CD14-positive monocyte (primary cell): Measurements from ENCODE around the gene DDAH1. TPM values are rescaled to one million over a fixed set of nuclear protein-coding genes. Genes with fewer than 3 reads are reported as not detected.

Experiments used
- DNase-seq, 3 donors: peaks; one replicate each; pipeline ENCODE4 v3.0.0-alpha.2; 2011 to 2022
- H2AFZ ChIP-seq: 2 replicates; pipeline ENCODE4 v1.6.0; 2012; ENCODE audit warnings: mild to moderate bottlenecking, low read depth, low read length, inconsistent platforms; ENCODE audit not compliant: insufficient read depth, poor library complexity, severe bottlenecking
- H3K27ac ChIP-seq, 2 donors: 1 replicate in 1 of 2; 2 replicates in 1 of 2; pipeline ENCODE4 v1.5.1; 2012 to 2013; ENCODE audit warnings: low read length in 2 of 2, control low read depth in 1 of 2, inconsistent platforms in 1 of 2, low read depth in 1 of 2, mild to moderate bottlenecking in 1 of 2
- H3K27me3 ChIP-seq, 2 donors: one replicate each; pipeline versions ENCODE4 v1.6.0 to v1.6.1; 2011 to 2013; ENCODE audit warnings: low read length in 2 of 2; ENCODE audit not compliant: control insufficient read depth in 2 of 2, insufficient read depth in 2 of 2
- H3K36me3 ChIP-seq, 2 donors: replicated peaks in 1 of 2; 1 replicate in 1 of 2; 2 replicates in 1 of 2; pipeline versions ENCODE4 v1.5.1 to v1.6.1; 2012 to 2013; ENCODE audit warnings: low read length in 2 of 2, control low read depth in 1 of 2, inconsistent platforms in 1 of 2, mild to moderate bottlenecking in 1 of 2; ENCODE audit not compliant: insufficient read depth in 2 of 2, control insufficient read depth in 1 of 2
- H3K4me1 ChIP-seq, 2 donors: 1 replicate in 1 of 2; 2 replicates in 1 of 2; pipeline versions ENCODE4 v1.5.1 to v1.6.1; 2012 to 2013; ENCODE audit warnings: low read length in 2 of 2, control low read depth in 1 of 2, inconsistent platforms in 1 of 2, mild to moderate bottlenecking in 1 of 2, moderate library complexity in 1 of 2; ENCODE audit not compliant: insufficient read depth in 2 of 2, control insufficient read depth in 1 of 2
- H3K4me2 ChIP-seq: replicated peaks from 2 replicates; pipeline ENCODE3; 2012; ENCODE audit warnings: low read length, moderate library complexity, mild to moderate bottlenecking; ENCODE audit not compliant: poor library complexity, severe bottlenecking; ENCODE audit errors: extremely low read depth
- H3K4me3 ChIP-seq, 3 experiments: fragments of 200-600 bp in 1 of 3; sonication (generic) in 1 of 3; replicated peaks in 1 of 3; 1 replicate in 2 of 3; 2 replicates in 1 of 3; pipeline ENCODE4 v1.5.1; 2011 to 2013; ENCODE audit warnings: low read length in 3 of 3, mild to moderate bottlenecking in 3 of 3, control low read depth in 2 of 3, low read depth in 2 of 3, inconsistent platforms in 1 of 3, moderate library complexity in 1 of 3
- H3K79me2 ChIP-seq: 2 replicates; pipeline ENCODE4 v1.6.0; 2012; ENCODE audit warnings: mild to moderate bottlenecking, control low read depth, inconsistent platforms, low read length, moderate library complexity; ENCODE audit not compliant: insufficient read depth
- H3K9ac ChIP-seq: 2 replicates; pipeline ENCODE4 v1.6.0; 2017; ENCODE audit warnings: low read length, mild to moderate bottlenecking; ENCODE audit not compliant: insufficient read depth, poor library complexity, severe bottlenecking
- H3K9me3 ChIP-seq, 2 donors: replicated peaks in 1 of 2; 1 replicate in 1 of 2; 2 replicates in 1 of 2; pipeline versions ENCODE4 v1.5.1 to v1.6.1; 2012 to 2013; ENCODE audit warnings: low read length in 2 of 2, control low read depth in 1 of 2; ENCODE audit not compliant: control insufficient read depth in 1 of 2, insufficient read depth in 1 of 2
- H4K20me1 ChIP-seq: 2 replicates; pipeline ENCODE4 v1.6.0; 2012; ENCODE audit warnings: mild to moderate bottlenecking, low read length, control low read depth, moderate library complexity; ENCODE audit not compliant: insufficient read depth
- H3K27ac Mint-ChIP-seq, 7 donors: one replicate each; pipeline ENCODE4 v1.8.0; 2020; ENCODE audit warnings: mild to moderate bottlenecking in 7 of 7, mixed read lengths in 7 of 7, moderate library complexity in 6 of 7, inconsistent platforms in 2 of 7
- H3K27me3 Mint-ChIP-seq, 3 donors: one replicate each; pipeline ENCODE4 v1.8.0; 2021 to 2022; ENCODE audit warnings: low read depth in 3 of 3, mild to moderate bottlenecking in 3 of 3, mixed read lengths in 3 of 3, moderate library complexity in 3 of 3, inconsistent platforms in 1 of 3
- H3K36me3 Mint-ChIP-seq, 2 donors: one replicate each; pipeline ENCODE4 v1.8.0; 2020; ENCODE audit warnings: mixed read lengths in 2 of 2, inconsistent platforms in 1 of 2, mild to moderate bottlenecking in 1 of 2
- H3K4me1 Mint-ChIP-seq: one replicate; pipeline ENCODE4 v1.8.0; 2020; ENCODE audit warnings: mild to moderate bottlenecking, mixed read lengths
- H3K4me3 Mint-ChIP-seq, 2 donors: one replicate each; pipeline ENCODE4 v1.8.0; 2020; ENCODE audit warnings: mild to moderate bottlenecking in 2 of 2, mixed read lengths in 2 of 2, moderate library complexity in 1 of 2
- H3K9me3 Mint-ChIP-seq, 7 donors: one replicate each; pipeline ENCODE4 v1.8.0; 2020 to 2022; ENCODE audit warnings: mixed read lengths in 7 of 7, mild to moderate bottlenecking in 6 of 7, moderate library complexity in 6 of 7, inconsistent platforms in 2 of 7
- WGBS: methylation state at CpG from one replicate; pipeline ENCODE4 v1.1.5; 2013; ENCODE audit warnings: missing lambda C conversion rate; ENCODE audit not compliant: insufficient coverage; 5-methylcytosine and 5-hydroxymethylcytosine counted together
- intact Hi-C, 2 donors: fragments of 100-400 bp; cut with micrococcal nuclease; formaldehyde crosslinking; loops; one replicate each; pipeline versions ENCODE4 v1.15.0 to v1.15.1; 2023
- polyA plus RNA-seq, 3 donors: library from polyadenylated mRNA; depleted of rRNA in 1 of 3; unstranded in 2 of 3; stranded (reverse) in 1 of 3; fragments of 300-500 nt in 2 of 3; fragments of >200 nt in 1 of 3; fragmentation: Illumina TruSeq in 2 of 3; gene quantifications; 1 replicate in 2 of 3; 2 replicates in 1 of 3; pipeline ENCODE4 v1.2.3, GENCODE V29; 2012 to 2021
- TF ChIP-seq, protein P1 (sequence below): fragments of 200-600 bp; IDR thresholded peaks from one replicate; pipeline ENCODE4 v1.8.0; 2022; ENCODE audit warnings: antibody characterized with exemption, mild to moderate bottlenecking

DDAH1 gene
- polyA plus RNA-seq, 3 donors: not detected

DNA sequence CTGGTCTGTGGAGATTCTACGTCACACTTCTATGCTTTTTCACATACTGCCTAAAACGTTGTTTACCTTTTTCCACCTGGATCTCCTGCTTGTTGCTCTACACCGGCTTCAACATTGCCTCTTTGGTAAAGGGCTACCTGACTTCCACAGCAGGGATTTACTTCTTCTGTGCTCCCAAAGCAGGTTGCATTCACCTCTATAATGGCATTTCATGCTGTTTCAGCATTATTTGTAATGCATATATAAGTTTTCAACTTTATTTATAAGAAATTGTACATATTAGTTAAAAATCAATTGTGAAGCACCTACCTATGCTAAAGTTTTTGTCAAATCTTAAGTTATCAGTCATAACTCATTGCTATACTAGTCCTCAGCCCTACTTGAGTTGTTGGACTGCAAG, 55.4 kb downstream of the DDAH1 start:
- Histone ChIP-seq H2AFZ (no peak overlapping the region), H3K9ac (no peak overlapping the region), H3K9me3 (no peaks in the 10 kb centered on the region), H3K79me2 (no peaks in the 10 kb centered on the region), H3K4me2 (no peak overlapping the region), H3K27ac (no peak overlapping the region), H3K36me3 (no peaks in the 10 kb centered on the region), H3K4me1 (no peaks in the 10 kb centered on the region), H3K4me3 (no peak overlapping the region), H4K20me1 (no peaks in the 10 kb centered on the region), H3K27me3 (no peaks in the 10 kb centered on the region)
- no peak for DNase-seq
- no peaks in the 10 kb centered on the region for H3K4me1 Mint-ChIP-seq
- TF ChIP-seq, protein P1, sequence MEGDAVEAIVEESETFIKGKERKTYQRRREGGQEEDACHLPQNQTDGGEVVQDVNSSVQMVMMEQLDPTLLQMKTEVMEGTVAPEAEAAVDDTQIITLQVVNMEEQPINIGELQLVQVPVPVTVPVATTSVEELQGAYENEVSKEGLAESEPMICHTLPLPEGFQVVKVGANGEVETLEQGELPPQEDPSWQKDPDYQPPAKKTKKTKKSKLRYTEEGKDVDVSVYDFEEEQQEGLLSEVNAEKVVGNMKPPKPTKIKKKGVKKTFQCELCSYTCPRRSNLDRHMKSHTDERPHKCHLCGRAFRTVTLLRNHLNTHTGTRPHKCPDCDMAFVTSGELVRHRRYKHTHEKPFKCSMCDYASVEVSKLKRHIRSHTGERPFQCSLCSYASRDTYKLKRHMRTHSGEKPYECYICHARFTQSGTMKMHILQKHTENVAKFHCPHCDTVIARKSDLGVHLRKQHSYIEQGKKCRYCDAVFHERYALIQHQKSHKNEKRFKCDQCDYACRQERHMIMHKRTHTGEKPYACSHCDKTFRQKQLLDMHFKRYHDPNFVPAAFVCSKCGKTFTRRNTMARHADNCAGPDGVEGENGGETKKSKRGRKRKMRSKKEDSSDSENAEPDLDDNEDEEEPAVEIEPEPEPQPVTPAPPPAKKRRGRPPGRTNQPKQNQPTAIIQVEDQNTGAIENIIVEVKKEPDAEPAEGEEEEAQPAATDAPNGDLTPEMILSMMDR: no peak
- WGBS: 93% methylated on average over 3 of the region's 3 CpGs
- intact Hi-C loops: no loop called here
- H3K27me3 Mint-ChIP-seq: peaks cover 0 to 2% (median 0%) of the 10 kb centered on the region in 3 donors
- H3K9me3 Mint-ChIP-seq: peaks cover 0 to 1% (median 0%) of the 10 kb centered on the region in 7 donors
- H3K4me3 Mint-ChIP-seq: no peak overlapping the region
- no peaks in the 10 kb centered on the region for H3K36me3 Mint-ChIP-seq
- H3K27ac Mint-ChIP-seq: no peak overlapping the region

DNA sequence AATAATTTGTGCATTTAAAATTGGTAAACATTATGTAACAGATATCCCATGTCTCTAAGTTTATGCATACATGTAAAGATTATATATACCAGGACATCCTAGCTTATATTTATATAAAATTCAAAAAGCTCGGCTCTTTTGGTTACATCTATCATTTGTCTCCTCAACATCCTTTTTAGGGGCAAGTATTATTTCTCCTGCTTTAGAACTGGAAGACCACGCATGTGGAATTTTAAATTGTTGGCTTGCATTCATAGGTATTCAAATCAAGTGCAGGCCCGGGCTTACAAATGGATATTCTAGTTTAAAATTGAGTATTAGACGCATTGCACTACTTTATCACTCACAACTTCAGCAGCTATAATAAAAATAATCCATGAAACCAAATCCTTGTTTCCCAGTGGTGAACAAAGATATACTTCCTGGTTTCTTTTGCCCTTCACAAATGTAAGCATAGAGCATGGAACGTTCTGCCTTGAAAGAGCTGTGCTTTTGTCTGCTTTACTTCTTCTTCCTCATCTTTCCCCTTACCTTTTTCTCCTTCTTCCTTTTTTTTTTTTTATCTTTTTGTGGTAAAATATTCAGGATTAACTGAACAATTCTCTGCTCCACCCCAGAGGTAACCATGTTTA, 57.1 kb downstream of the DDAH1 start:
- Histone ChIP-seq H3K4me1 (no peaks in the 10 kb centered on the region), H3K27me3 (no peaks in the 10 kb centered on the region), H3K4me2 (no peak overlapping the region), H2AFZ (no peak overlapping the region), H3K79me2 (no peaks in the 10 kb centered on the region), H3K36me3 (no peaks in the 10 kb centered on the region), H3K27ac (no peak overlapping the region), H3K9ac (no peak overlapping the region), H4K20me1 (no peaks in the 10 kb centered on the region), H3K9me3 (no peaks in the 10 kb centered on the region), H3K4me3 (no peak overlapping the region)
- Mint-ChIP-seq H3K27ac (no peak overlapping the region), H3K9me3 (peaks cover 0 to 1% (median 0%) of the 10 kb centered on the region in 7 donors), H3K4me3 (no peak overlapping the region), H3K4me1 (no peaks in the 10 kb centered on the region), H3K36me3 (no peaks in the 10 kb centered on the region), H3K27me3 (peaks cover 0 to 2% (median 0%) of the 10 kb centered on the region in 3 donors)
- intact Hi-C loops: no loop called here
- no CpG with 5 or more reads among the region's 5 CpGs for WGBS
- TF ChIP-seq, protein P1: no peak
- DNase-seq: no peak
